Suprapubic skin (tissue), 4 donors: ENCODE data around the gene CRY2. TPM values are rescaled to one million over a fixed set of nuclear protein-coding genes. Genes with fewer than 3 reads are reported as not detected.

Experiments used
- DNase-seq, 2 donors: peaks; one replicate each; pipeline ENCODE4 v3.0.0-alpha.2; 2019; ENCODE audit warnings: low spot score in 2 of 2
- H3K27ac ChIP-seq: fragments of 200-600 bp; sonication (generic); one replicate; pipeline ENCODE4 v1.5.1; 2019
- H3K27me3 ChIP-seq: fragments of 200-600 bp; sonication (generic); one replicate; pipeline ENCODE4 v1.5.1; 2019
- H3K36me3 ChIP-seq: fragments of 200-600 bp; sonication (generic); one replicate; pipeline ENCODE4 v1.5.1; 2019
- H3K4me1 ChIP-seq: fragments of 200-600 bp; sonication (generic); one replicate; pipeline ENCODE4 v1.5.1; 2019
- H3K4me3 ChIP-seq: fragments of 200-600 bp; sonication (generic); one replicate; pipeline ENCODE4 v1.5.1; 2019; ENCODE audit warnings: mild to moderate bottlenecking
- H3K9me3 ChIP-seq: fragments of 200-600 bp; sonication (generic); one replicate; pipeline ENCODE4 v1.5.1; 2019
- EP300 ChIP-seq: sonication (generic); formaldehyde crosslinking; IDR thresholded peaks from one replicate; pipeline ENCODE4 v1.6.1; 2017; ENCODE audit warnings: antibody characterized with exemption
- POLR2A ChIP-seq, 2 donors: fragments of 450-650 bp; IDR thresholded peaks; one replicate each; pipeline ENCODE4 v1.6.1; 2017; ENCODE audit warnings: antibody characterized with exemption in 2 of 2, mild to moderate bottlenecking in 2 of 2, moderate library complexity in 2 of 2
- POLR2AphosphoS5 ChIP-seq, 3 donors: sonication (generic); formaldehyde crosslinking; IDR thresholded peaks; one replicate each; pipeline ENCODE4 v1.6.1; 2017; ENCODE audit warnings: antibody characterized with exemption in 3 of 3
- WGBS: methylation state at CpG from one replicate; pipeline ENCODE4 v1.1.5; 2018; 5-methylcytosine and 5-hydroxymethylcytosine counted together
- total RNA-seq, 4 donors: library from RNA; depleted of rRNA; stranded (reverse); fragments of >200 nt; gene quantifications; one replicate each; pipeline ENCODE4 v1.1.0, GENCODE V29; 2016
- TF ChIP-seq, protein P1 (sequence below), 2 donors: fragments of 200-600 bp in 1 of 2; fragments of 450-650 bp in 1 of 2; sonication (generic) in 1 of 2; IDR thresholded peaks; one replicate each; pipeline ENCODE4 v1.5.1; 2016 to 2019; ENCODE audit warnings: antibody characterized with exemption in 2 of 2, mild to moderate bottlenecking in 1 of 2, moderate library complexity in 1 of 2

The CRY2 gene
- total RNA-seq, 4 donors from 2014 or later, result 86.1 to 141 (median 93.4) TPM

GRCh38 chr11:45931739-45932138, 84.5 kb downstream of the CRY2 start:
- Histone ChIP-seq H3K9me3 (no peaks in the 10 kb centered on the region), H3K4me1 (peaks cover 69% of the 10 kb centered on the region), H3K27ac (peak overlapping the region; percentile 79), H3K36me3 (peaks cover 30% of the 10 kb centered on the region), H3K4me3 (no peak overlapping the region), H3K27me3 (no peaks in the 10 kb centered on the region)
- 51% methylated on average over 10 of the region's 10 CpGs for WGBS
- TF ChIP-seq EP300 (no peak), POLR2A (IDR thresholded peaks at IDR 0.05) (no peak), POLR2AphosphoS5 (IDR thresholded peaks at IDR 0.05) (no peak)
- TF ChIP-seq, protein P1, sequence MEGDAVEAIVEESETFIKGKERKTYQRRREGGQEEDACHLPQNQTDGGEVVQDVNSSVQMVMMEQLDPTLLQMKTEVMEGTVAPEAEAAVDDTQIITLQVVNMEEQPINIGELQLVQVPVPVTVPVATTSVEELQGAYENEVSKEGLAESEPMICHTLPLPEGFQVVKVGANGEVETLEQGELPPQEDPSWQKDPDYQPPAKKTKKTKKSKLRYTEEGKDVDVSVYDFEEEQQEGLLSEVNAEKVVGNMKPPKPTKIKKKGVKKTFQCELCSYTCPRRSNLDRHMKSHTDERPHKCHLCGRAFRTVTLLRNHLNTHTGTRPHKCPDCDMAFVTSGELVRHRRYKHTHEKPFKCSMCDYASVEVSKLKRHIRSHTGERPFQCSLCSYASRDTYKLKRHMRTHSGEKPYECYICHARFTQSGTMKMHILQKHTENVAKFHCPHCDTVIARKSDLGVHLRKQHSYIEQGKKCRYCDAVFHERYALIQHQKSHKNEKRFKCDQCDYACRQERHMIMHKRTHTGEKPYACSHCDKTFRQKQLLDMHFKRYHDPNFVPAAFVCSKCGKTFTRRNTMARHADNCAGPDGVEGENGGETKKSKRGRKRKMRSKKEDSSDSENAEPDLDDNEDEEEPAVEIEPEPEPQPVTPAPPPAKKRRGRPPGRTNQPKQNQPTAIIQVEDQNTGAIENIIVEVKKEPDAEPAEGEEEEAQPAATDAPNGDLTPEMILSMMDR (IDR thresholded peaks at IDR 0.05), result no peak
- no peak for DNase-seq

GRCh38 chr11:45932217-45932616, 84.9 kb downstream of the CRY2 start:
- Histone ChIP-seq H3K4me1 (peaks cover 69% of the 10 kb centered on the region), H3K36me3 (peaks cover 35% of the 10 kb centered on the region), H3K4me3 (peak overlapping the region; percentile 3), H3K27ac (peak overlapping the region; percentile 79), H3K27me3 (no peaks in the 10 kb centered on the region), H3K9me3 (no peaks in the 10 kb centered on the region)
- TF ChIP-seq, protein P1 (IDR thresholded peaks at IDR 0.05), result no peak
- TF ChIP-seq EP300, result no peak
- no peak for TF ChIP-seq POLR2A (IDR thresholded peaks at IDR 0.05)
- no peak for TF ChIP-seq POLR2AphosphoS5 (IDR thresholded peaks at IDR 0.05)
- DNase-seq, result no peak
- 62% methylated on average over 7 of the region's 8 CpGs for WGBS

Other genes with a start within 250 kb of the CRY2 start
- 1 to 10 TPM in 1 of 4 donors, under 1 TPM in 2, not detected in 1; 0.38 to 1.1 (median 0.94) TPM for gene CHST1, start 181.9 kb upstream of the CRY2 start, total RNA-seq
- gene SLC35C1, start 42.3 kb upstream of the CRY2 start, total RNA-seq, result 10 to 100 TPM in 1 of 4 donors, 1 to 10 TPM in 3; 6.7 to 10.1 (median 8.8) TPM
- 1 to 10 TPM; 3.6 to 8.0 (median 4.5) TPM for gene MAPK8IP1, start 38.2 kb downstream of the CRY2 start, total RNA-seq
- 1 to 10 TPM in 3 of 4 donors, not detected in 1; 1.7 to 3.7 (median 1.7) TPM for gene FREY1, start 59.8 kb downstream of the CRY2 start, total RNA-seq
- gene PEX16, start 70.4 kb downstream of the CRY2 start, total RNA-seq, result 10 to 100 TPM; 26.8 to 40.6 (median 35.3) TPM
- gene LARGE2, start 75.2 kb downstream of the CRY2 start, total RNA-seq, result 10 to 100 TPM; 27.2 to 47.4 (median 33.1) TPM